ENCODE measurements around the gene ST8SIA6. TPM values are rescaled to one million over a fixed set of nuclear protein-coding genes. Genes with fewer than 3 reads are reported as not detected.

The ST8SIA6 gene
- total RNA-seq, 1 experiment from 2014 or later: 0.19 TPM

DNA sequence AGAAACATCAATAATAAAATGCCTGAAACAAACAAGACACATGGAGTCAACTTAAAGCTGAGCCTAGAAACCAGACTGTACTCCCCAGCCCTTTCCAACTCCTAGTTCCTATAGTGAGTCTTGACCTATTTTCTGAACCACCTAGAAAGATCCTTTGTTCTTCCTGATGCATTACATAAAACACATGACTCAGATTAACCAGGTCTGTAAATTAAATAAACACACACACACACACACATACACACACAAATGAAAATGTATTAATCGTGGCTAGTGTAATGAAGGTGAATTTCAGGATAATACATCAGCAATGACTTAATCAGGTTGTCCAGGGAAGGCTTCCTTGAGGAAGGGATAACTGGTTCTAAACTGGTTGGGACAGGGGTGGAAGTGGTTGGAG is 104.7 kb downstream of the ST8SIA6 start:
- POLR2A ChIA-PET: interaction anchor here (0.5 to 0.6 kb wide), 2 partner anchors 82 to 533 kb away, joined by 3 to 4 read pairs; no protein-coding TSS in a partner anchor
- no peaks in the 10 kb centered on the region for H3K27me3 Mint-ChIP-seq (ENCODE audit: insufficient read depth, unreplicated experiment)
- H3K36me3 Mint-ChIP-seq (ENCODE audit: insufficient read depth, unreplicated experiment): no peaks in the 10 kb centered on the region
- intact Hi-C loops (cut with micrococcal nuclease): no loop called here
- peak; percentile 40 for DNase-seq (ENCODE audit: unreplicated experiment)
- H3K4me1 Mint-ChIP-seq (ENCODE audit: insufficient read depth, unreplicated experiment): peaks cover 50% of the 10 kb centered on the region
- H3K27ac Mint-ChIP-seq (ENCODE audit: low read depth, unreplicated experiment): peak overlapping the region; percentile 90
- H3K9me3 Mint-ChIP-seq (ENCODE audit: unreplicated experiment): no peaks in the 10 kb centered on the region
- TF ChIP-seq, protein P1, sequence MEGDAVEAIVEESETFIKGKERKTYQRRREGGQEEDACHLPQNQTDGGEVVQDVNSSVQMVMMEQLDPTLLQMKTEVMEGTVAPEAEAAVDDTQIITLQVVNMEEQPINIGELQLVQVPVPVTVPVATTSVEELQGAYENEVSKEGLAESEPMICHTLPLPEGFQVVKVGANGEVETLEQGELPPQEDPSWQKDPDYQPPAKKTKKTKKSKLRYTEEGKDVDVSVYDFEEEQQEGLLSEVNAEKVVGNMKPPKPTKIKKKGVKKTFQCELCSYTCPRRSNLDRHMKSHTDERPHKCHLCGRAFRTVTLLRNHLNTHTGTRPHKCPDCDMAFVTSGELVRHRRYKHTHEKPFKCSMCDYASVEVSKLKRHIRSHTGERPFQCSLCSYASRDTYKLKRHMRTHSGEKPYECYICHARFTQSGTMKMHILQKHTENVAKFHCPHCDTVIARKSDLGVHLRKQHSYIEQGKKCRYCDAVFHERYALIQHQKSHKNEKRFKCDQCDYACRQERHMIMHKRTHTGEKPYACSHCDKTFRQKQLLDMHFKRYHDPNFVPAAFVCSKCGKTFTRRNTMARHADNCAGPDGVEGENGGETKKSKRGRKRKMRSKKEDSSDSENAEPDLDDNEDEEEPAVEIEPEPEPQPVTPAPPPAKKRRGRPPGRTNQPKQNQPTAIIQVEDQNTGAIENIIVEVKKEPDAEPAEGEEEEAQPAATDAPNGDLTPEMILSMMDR (IDR thresholded peaks at IDR 0.05; ENCODE audit: unreplicated experiment): no peak
- H3K4me3 Mint-ChIP-seq (ENCODE audit: unreplicated experiment): no peak overlapping the region
- BruUV-seq (replicated peaks): no TSS peak
- CTCF ChIA-PET: interaction anchor here (0.6 to 0.7 kb wide), 2 partner anchors 113 to 1009 kb away, joined by 3 read pairs; no protein-coding TSS in a partner anchor

DNA sequence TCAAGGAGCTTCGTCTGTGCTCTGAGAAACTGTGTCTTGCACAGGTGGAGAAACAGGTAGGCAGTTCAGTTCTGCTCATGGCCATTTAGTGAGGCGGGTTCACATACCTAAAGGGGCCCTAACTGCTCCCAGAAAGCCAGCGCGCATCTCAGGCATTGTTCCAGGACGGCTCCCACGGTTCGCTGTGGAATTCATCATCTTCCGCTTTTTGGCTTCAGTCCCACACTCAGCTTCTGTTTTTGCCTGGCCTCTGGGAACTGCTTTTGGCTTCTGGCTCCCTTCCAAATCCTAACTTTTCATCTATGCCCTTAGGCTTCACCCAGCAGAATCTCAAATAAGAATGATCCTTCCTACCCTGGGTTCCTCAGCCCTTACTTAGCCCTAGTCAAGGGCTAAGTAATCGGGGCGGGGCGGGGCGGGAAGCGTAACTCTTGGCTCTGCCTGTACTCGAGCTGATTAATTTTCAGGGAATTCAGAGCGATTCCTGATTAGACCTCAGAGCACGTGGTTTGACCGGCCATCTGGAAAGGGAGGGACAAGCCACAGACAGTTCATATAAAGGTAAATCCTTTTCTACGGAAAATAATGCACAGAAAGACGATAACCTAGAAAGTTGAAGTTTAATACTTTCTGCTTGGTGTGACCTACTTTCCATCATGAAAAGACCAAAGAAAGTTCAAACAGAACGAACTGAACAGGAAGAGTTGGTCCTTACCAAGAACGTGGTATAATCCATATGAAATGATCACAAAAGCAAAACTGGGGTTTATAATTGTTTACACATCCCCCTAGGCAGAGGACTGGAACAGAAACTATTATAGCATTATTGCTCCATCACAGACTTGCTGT is 105.7 kb downstream of the ST8SIA6 start:
- POLR2A ChIA-PET: interaction anchor here (0.5 to 0.9 kb wide), 6 partner anchors 21 to 877 kb away, joined by 3 to 4 read pairs (median 3); partner anchors contain the start of gene STAM
- H3K27ac Mint-ChIP-seq (ENCODE audit: low read depth, unreplicated experiment): peak overlapping the region; percentile 90

GRCh38 chr10:17348011-17348500 is 106.3 kb downstream of the ST8SIA6 start:
- no peak for DNase-seq (ENCODE audit: unreplicated experiment)
- Mint-ChIP-seq H3K4me1 (ENCODE audit: insufficient read depth, unreplicated experiment) (peaks cover 38% of the 10 kb centered on the region), H3K27me3 (ENCODE audit: insufficient read depth, unreplicated experiment) (no peaks in the 10 kb centered on the region), H3K4me3 (ENCODE audit: unreplicated experiment) (peak overlapping the region; percentile 74), H3K36me3 (ENCODE audit: insufficient read depth, unreplicated experiment) (no peaks in the 10 kb centered on the region), H3K27ac (ENCODE audit: low read depth, unreplicated experiment) (peak overlapping the region; percentile 90), H3K9me3 (ENCODE audit: unreplicated experiment) (no peaks in the 10 kb centered on the region)
- intact Hi-C loops (cut with micrococcal nuclease): no loop called here
- ChIA-PET CTCF (interaction anchor here (0.5 to 1.0 kb wide), 4 partner anchors 9 to 260 kb away, joined by 3 to 5 read pairs (median 4); no protein-coding TSS in a partner anchor), POLR2A (interaction anchor here (0.5 to 0.8 kb wide), 6 partner anchors 22 to 876 kb away, joined by 3 to 4 read pairs (median 3); partner anchors contain the start of gene STAM)
- BruUV-seq (replicated peaks): no TSS peak
- TF ChIP-seq, protein P1 (IDR thresholded peaks at IDR 0.05; ENCODE audit: unreplicated experiment): no peak

More for the DNA sequence above, 105.7 kb downstream of the ST8SIA6 start:
- Mint-ChIP-seq H3K4me3 (ENCODE audit: unreplicated experiment) (peak overlapping the region; percentile 74), H3K9me3 (ENCODE audit: unreplicated experiment) (no peaks in the 10 kb centered on the region), H3K36me3 (ENCODE audit: insufficient read depth, unreplicated experiment) (no peaks in the 10 kb centered on the region), H3K27me3 (ENCODE audit: insufficient read depth, unreplicated experiment) (no peaks in the 10 kb centered on the region), H3K4me1 (ENCODE audit: insufficient read depth, unreplicated experiment) (peaks cover 45% of the 10 kb centered on the region)
- BruUV-seq (replicated peaks): no TSS peak
- DNase-seq (ENCODE audit: unreplicated experiment): peak; percentile 96
- CTCF ChIA-PET: interaction anchor here (0.5 to 1.0 kb wide), 6 partner anchors 8 to 1010 kb away, joined by 3 to 5 read pairs (median 3); no protein-coding TSS in a partner anchor
- intact Hi-C loops (cut with micrococcal nuclease): no loop called here
- TF ChIP-seq, protein P1 (IDR thresholded peaks at IDR 0.05; ENCODE audit: unreplicated experiment): no peak

DNA sequence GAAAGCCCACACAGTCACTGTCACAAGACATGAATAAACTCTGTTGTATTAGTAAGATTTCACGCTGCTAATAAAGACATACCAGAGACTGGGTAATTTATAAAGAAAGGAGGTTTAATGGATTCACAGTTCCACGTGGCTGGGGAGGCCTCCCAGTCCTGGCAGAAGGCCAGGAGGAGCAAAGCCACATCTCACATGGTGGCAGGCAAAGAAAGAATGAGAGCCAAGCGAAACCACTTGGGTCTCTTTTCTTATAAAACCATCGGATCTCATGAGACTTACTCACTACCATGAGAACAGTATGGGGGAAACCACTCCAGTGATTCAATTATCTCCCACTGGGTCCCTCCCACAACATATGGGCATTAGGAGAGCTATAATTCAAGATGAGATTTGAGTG is 110.2 kb downstream of the ST8SIA6 start:
- CTCF ChIA-PET: interaction anchor here (0.6 kb wide), 1 partner anchor 50 kb away, joined by 3 read pairs; no protein-coding TSS in a partner anchor

More for the DNA sequence above, 110.2 kb downstream of the ST8SIA6 start:
- Mint-ChIP-seq H3K4me1 (ENCODE audit: insufficient read depth, unreplicated experiment) (peaks cover 20% of the 10 kb centered on the region), H3K4me3 (ENCODE audit: unreplicated experiment) (no peak overlapping the region), H3K27me3 (ENCODE audit: insufficient read depth, unreplicated experiment) (no peaks in the 10 kb centered on the region), H3K9me3 (ENCODE audit: unreplicated experiment) (peaks cover 20% of the 10 kb centered on the region), H3K36me3 (ENCODE audit: insufficient read depth, unreplicated experiment) (no peaks in the 10 kb centered on the region), H3K27ac (ENCODE audit: low read depth, unreplicated experiment) (no peak overlapping the region)
- no TSS peak for BruUV-seq (replicated peaks)
- POLR2A ChIA-PET: no interaction called here
- no peak for DNase-seq (ENCODE audit: unreplicated experiment)
- intact Hi-C loops (cut with micrococcal nuclease): no loop called here
- TF ChIP-seq, protein P1 (IDR thresholded peaks at IDR 0.05; ENCODE audit: unreplicated experiment): no peak
